ENCODE measurements around the gene PSMD2.

GRCh38 chr3:184316792-184317191, 17.8 kb downstream of the PSMD2 start:
- no peak for TF ChIP-seq GATA2 (IDR thresholded peaks at IDR 0.05; ENCODE audit: low read depth, low read length)
- TF ChIP-seq GATA3 (IDR thresholded peaks at IDR 0.05; ENCODE audit: low read depth, low read length): no peak
